Activated naive CD4-positive, alpha-beta T cell treated with Interleukin-2 at 50 U/mL for 16 hours (primary cell): Measurements from ENCODE around the gene ACTL6A.
"Not testable (repeated sequence)": the region's sequence is repeated elsewhere in the genome, so short reads cannot be mapped to it uniquely, and the experiment has no call there.

ENCODE experiments used
- DNase-seq: peaks from one replicate; pipeline ENCODE4 v3.0.0-alpha.2; 2020

ACTL6A gene

GRCh38 chr3:179562591-179563270 lies at the start of gene ACTL6A:
Gene ACTL6A, plus strand, starts transcription at chr3:179562926. Its CDS starts 167 bp downstream, at chr3:179563093.
- peak; percentile 99 for DNase-seq

- DNase-seq: no peak
These were observed 48.9 kb upstream of the ACTL6A start for GRCh38 chr3:179513862-179514261.

GRCh38 chr3:179516461-179517251 lies 46.1 kb upstream of the ACTL6A start:
- not testable (repeated sequence) for DNase-seq

- no peak for DNase-seq
These were observed 36.2 kb upstream of the ACTL6A start for GRCh38 chr3:179526482-179526881.

- DNase-seq: no peak
These were observed 35.7 kb upstream of the ACTL6A start for GRCh38 chr3:179526989-179527391.

- no peak for DNase-seq
These were observed 34.0 kb upstream of the ACTL6A start for GRCh38 chr3:179528772-179529171.

DNA sequence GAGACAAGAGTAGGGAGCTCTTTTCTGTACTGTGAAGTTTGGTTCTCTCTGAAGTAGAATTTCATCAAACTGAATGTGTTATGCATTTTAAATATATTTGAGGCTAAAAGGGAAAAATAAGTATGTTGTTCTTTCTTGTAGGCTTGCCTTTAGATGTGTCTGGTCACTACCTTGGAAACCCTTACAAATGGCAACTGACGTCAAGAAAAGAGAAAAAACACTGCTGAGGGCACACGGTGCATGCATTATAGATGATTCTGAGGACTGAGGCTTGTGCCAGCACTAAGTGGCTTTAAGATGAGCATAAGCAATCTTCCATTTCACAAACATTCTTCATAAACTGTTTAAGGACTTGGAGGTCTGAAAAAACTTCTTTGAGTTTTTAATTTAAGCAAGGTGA lies 31.1 kb upstream of the ACTL6A start:
- DNase-seq: no peak

GRCh38 chr3:179533274-179533673 lies 29.5 kb upstream of the ACTL6A start:
- DNase-seq: no peak

- DNase-seq: no peak
These were observed 26.5 kb upstream of the ACTL6A start for GRCh38 chr3:179536256-179536655.

- DNase-seq: no peak
These were observed 21.6 kb upstream of the ACTL6A start for GRCh38 chr3:179541094-179541493.

- DNase-seq: no peak
These were observed 21.1 kb upstream of the ACTL6A start for GRCh38 chr3:179541596-179541995.

DNA sequence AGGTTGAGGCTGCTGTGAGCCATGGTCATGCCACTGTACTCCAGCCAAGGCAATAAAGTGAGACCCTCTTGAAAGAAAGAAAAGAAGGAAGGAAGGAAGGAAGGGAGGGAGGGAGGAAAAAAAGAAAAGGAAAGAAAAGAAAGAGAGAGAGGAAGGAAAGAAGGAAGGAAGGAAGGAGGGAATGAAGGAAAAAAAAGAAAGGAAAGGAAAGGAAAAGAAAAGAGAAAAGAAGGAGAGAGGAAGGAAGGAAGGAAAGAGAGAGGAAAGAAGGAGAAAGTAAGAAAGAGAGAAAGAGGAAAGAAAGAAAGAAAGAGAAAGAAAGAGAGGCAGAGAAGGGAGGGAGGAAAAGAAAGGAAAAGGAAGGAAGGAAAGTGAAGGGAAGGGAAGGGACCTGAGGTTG lies 20.4 kb upstream of the ACTL6A start:
- DNase-seq: no peak

DNA sequence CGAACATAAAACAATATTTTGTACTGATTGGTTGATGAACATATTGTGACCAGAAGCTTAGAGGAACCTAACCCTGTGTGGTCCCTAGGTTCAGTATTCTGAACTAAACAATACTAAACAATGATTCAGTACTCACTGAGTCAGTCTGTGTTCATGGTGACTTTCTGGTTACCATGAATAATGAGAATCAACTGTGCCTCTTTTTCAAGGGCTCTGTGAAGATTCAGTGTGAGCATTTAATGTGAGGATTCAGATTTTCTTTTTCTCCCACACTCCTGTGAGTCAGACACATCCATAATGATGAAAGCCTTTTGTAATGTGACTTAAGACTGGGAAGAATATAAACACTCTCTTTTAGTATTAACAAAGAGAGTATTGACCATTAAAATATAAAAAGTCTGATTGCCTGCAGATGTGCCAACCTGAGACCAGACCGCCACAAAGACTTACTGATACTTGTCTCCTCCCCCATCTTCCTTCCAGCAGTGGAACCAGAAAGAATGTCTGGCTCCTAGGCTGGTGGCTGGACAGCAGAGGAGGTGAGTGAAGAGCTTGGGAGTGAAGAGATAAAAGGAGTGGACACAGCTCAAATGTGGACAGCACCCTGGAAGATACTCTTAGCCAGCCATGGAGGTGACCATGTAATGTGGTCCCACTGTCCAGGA lies 17.6 kb upstream of the ACTL6A start:
- no peak for DNase-seq

DNA sequence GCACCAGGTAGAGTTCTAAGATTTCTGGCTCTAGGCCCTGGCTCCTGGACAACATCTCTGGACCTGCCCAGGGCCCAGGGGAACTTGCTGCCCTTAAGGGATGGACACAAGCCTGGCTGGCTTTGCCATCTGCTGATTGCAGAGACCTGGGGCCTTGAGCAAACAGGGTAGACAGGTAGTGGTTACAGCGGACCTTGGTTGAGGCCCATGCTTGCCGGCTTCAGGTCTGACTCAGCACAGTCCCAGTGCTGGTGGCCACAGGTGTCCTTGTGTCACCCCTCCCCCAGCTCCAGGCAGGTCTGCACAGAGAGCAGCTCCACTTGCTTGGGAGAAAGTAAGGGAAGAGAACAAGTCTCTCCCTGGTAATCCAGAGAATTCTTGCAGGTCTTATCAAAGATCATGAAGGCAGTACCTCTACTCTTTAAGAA lies 15.9 kb upstream of the ACTL6A start:
- DNase-seq: no peak

GRCh38 chr3:179551349-179552105 lies 11.2 kb upstream of the ACTL6A start:
- DNase-seq: no peak

DNA sequence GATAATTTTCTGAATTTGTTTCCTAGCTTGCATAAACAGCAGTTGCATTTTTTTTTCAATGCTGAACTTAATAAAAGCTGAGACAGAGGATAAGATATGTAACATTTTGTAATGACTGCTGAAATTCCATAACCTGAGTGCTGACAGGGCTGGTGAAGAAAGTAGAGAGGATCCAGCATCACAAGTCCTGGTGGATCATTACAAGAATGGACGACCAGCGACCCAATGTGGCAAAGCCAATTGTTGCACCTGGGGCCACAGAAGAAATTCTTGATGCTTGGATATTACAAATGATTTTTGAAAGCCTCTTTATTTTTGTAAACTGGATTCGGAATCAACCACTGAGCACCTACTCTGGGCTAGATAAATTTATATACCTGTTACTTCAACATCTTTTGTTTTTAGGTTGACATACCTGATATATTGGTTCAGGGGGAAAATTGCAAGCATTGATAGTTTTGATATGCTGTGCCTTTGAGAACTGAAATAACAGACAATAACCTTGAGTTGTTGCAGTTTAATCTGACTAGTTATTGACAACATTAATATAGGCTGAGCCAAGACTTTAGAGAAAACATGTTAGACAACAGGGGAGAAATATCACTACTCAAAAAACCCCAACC lies 3.9 kb upstream of the ACTL6A start:
- DNase-seq: peak; percentile 39

DNA sequence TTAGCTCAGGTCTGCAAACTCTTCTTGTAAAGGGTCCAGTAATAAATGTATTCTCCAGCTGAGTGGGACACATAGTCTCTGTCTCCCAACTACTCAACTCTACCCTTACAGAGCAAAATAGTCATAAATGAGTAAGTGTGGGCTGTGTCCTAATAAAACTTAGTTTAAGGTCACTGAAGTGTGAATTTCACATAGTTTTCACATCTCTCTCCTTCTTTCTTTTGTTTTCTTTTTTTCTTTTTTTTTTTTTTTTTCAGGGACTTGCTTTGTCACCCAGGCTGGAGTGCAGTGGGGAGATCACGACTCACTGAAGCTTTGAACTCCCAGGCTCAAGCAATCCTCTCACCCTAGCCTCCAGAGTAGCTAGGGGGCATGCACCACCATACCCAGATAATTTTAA lies 1.9 kb upstream of the ACTL6A start:
- no peak for DNase-seq

GRCh38 chr3:179563271-179563783 lies 601 bp downstream of the ACTL6A start:
- peak; percentile 76 for DNase-seq

DNA sequence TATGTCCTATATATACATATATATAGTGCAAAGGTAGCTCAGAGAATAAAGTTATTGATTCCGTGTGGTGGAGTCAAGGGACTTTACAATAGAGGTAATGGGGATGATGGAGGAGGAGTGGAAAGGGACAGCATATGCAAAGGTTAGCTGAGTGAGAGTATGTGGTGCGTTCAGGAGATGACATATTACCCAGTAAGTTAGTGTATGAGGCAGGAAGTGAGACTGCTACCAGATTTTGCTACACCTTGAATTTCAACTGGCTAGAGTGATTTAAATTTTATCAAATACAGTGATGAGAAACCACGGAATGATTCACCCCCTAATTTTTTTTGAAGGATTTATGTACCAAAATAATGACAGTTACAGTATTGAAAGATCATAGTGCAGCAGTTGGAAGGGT lies 2.8 kb downstream of the ACTL6A start:
- no peak for DNase-seq

DNA sequence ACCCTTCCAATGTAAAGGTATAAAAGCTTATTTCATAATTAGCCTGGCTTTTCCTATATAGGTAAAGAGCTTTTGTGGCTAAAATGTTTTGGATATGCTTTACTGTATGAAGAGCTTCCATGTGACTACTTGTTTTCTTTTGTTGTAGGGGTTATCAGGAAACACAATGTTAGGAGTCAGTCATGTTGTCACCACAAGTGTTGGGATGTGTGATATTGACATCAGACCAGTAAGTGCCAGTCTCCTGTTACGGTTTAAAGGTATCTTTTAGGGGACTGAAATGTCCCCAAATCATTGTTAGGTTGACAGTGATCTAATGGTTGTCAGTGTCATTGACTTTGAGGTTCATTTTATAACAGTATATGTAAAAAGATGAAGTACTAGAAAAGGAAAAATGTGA lies 18.3 kb downstream of the ACTL6A start:
- DNase-seq: no peak

- DNase-seq: no peak
These were observed 26.4 kb downstream of the ACTL6A start for GRCh38 chr3:179589143-179589542.

GRCh38 chr3:179590669-179591068 lies 27.9 kb downstream of the ACTL6A start:
- DNase-seq: no peak
